B cell (primary cell): Measurements from ENCODE around the gene CEMIP.

Experiments
- CTCF ChIP-seq: fragments of 200-600 bp; IDR thresholded peaks from one replicate; pipeline ENCODE4 v1.8.0; 2022; ENCODE audit warnings: antibody characterized with exemption, mild to moderate bottlenecking
- EZH2 ChIP-seq: IDR thresholded peaks from 2 replicates; pipeline ENCODE4 v1.6.1; 2012; ENCODE audit warnings: borderline replicate concordance, low read depth, mild to moderate bottlenecking, moderate library complexity, low read length; ENCODE audit not compliant: insufficient read depth, poor library complexity, severe bottlenecking

GRCh38 chr15:80911821-80912220 is 132.7 kb downstream of the CEMIP start:
- no peak for TF ChIP-seq CTCF
- no peak for TF ChIP-seq EZH2
